ENCODE results near the gene ANKRD9. TPM values are rescaled to one million over a fixed set of nuclear protein-coding genes. Genes with fewer than 3 reads are reported as not detected.

Gene ANKRD9
- polyA plus RNA-seq, 12 donors, result 4.9 to 16.0 (median 8.4) TPM; not detected in 1

DNA sequence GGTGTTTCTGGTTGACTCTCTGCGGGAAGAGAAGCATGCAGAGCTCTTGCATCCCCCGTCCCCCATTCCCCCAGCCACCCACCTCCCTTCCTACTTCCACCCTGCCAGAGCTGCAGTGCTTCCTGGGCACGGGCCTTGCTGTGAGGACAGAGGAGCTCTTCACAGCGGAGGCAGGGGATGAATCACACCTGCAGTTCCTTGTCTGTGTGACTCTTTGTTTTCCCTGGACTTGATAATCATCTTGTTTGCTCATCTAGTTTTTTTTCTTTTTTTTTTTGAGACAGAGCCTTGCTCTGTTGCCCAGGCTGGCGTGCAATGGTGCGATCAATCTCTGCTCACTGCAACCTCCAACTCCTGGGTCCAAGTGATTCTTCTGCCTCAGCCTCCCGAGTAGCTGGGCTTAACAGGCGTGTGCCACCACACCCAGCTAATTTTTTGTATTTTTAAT is 27.8 kb downstream of the ANKRD9 start:
- no peak for DNase-seq

DNA sequence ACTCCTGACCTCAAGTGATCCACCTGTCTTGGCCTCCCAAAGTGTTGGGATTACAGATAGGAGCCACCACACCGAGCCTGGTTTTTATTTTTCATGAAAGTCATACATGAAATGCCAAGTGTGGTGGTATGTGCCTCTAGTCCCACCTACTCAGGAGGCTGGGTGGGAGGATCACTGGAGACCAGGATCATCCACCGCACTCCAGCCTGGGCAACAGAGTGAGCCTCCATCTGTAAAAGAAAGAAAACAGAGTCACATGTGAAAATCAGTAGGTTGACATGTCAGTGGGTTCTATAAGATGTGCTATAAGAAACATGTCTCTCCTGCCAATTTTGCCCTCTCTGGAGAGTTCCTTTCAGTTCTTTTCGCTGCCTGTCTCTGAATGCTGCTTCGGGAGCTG is 28.2 kb downstream of the ANKRD9 start:
- DNase-seq, result no peak

DNA sequence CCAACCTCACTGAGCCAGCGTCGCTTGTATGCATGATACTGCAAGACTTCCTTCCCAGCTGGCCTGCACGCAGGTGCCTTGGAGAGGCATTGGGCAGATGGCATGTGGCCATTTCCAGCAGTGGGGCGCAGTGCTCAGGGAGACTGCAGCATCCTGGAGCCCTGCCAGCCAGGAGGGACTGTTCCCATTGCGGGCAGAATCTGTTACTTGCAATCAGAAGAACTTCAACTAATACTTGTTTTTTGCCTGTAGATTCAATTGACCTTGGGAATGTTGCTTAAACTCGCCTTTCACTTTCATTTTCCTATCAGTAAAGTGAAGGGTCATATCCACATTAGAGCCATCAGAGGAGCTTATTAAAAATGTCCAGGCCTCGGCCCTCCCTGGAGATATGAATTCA is 29.8 kb downstream of the ANKRD9 start:
- no peak for DNase-seq

DNA sequence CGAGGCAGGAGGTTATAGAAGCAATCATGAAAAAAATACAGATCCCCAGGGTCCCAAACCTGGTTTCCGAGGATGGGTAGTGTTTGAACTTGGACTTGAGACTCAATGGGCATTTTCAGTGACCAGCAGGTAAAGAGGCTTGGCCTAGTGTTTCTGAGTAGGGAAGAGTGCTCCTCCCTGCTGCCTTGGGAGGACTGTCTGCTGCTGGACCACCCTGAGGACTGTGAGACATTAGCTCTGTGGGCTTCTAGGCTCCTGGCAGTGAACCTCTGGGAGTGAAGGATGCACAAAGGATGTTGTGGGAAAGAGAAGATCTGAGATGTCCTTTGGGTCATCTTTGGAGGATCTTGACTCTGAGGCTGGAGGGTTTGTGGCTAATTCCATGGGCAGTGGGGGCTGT is 30.5 kb downstream of the ANKRD9 start:
- DNase-seq, result no peak

DNA sequence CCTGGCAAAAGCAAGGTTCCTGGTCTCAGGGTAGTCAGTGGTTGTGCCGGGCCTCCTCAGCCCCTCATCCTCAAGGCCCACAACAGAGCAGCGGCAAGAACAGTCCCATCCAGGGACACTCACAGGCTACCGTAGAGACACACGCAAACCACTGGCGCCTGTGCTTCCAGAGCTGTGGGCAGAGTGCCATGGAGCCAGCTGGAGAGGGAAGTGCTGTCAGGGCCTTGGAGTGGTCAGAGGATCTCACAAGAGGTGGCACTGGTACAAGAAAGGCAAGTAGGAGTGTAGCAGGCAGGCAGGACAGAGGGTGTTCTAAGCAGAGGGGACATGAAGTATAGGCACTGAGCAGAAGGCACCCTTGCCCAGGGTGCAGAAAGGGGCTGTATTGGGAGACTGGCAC is 34.6 kb downstream of the ANKRD9 start:
- peak; percentile 37 for DNase-seq

DNA sequence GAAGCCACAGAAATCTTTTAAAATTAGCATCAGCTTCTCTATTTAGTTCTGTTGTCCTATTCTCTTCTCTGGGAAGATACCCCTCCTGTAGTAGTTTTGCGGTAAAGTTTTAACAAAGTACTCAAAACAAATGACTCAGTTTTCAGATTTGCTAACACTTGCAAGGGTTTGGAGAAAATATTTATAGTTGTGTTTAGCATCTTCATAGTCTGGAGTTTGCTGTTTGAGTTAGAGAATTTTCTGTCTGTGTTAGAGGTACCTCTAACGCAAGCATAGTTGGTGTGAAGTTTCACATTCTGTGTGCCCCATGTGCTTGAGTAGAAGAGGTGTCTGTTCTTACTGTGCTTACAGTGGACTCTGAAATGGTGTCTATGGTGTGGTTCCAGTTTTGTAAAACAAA is 36.0 kb downstream of the ANKRD9 start:
- DNase-seq, result no peak

DNA sequence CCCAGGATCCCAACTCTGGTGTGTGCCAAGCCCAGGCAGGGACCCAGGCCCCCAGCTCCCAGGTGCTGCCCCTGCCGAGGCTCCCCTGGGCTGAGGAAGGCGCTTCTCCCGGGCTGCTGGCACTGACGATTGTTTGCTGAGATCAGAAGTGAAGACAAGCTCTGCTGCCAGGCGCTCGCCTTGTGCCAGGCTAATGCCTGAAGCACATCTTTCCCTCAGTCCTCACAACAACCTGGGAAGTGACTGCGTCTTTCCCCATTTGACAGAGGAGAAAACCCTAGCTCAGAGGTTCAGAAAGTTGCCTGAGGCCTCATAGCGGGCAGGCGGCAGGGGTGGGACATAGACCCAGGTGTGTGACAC is 36.8 kb downstream of the ANKRD9 start:
- DNase-seq, result no peak

DNA sequence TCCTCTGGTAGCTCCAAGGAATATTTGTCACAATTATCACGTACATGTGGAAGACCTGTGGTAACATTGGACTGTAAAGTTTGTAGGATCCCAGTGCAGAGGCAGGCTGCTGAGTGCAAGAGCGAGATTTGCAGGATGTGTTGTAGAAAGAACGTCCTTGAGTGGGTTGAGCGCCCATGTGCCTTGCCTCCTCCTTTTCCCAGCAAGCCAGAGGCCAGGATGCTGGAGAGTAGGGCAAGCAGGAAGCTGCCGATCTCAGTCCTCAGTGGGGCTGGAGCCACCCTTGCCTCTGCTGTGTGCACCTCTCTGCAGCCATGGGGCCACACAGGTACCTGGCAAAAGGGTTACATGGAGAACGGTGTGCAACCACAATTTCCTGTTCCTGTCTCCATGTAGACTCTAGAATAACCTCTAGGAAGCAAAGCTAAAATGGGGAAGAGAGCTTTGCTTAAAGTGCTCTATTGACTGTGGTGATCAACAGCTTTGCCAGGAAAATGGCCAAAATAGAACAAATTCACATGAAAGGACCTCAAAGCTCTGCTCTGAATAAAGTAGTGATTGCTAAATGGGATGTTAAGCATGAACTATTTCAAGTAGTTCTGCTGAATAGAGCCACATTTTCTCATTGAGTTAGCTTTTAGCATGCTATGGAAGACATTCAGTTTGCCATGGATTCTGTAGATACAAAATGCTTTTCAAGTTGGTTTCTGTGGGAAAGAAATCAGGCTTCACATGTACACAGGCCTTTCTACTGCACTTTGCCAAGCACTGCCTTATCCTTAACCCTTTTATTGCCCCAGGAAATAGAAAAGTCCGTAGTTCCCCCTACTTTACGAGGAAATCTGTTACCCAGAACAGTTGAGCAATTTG is 37.4 kb downstream of the ANKRD9 start:
- no peak for DNase-seq

DNA sequence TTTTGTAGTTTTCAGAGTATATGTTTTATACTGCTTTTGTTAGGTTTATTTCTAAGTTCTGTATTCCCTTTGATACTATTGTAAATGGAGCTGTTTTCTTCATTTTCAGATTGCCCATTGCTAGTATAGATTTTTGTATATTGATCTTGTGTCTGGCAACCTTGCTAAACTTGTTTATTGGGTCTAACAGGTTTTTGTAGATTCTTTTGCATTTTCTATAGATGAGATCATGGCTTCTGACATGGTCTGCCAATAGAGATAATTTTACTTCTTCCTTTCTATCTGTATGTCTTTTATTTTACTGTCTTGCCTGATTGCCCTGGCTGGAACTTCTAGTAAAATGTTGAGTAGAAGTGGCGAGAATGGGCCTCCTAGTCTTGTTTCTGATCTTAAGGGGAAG is 40.3 kb downstream of the ANKRD9 start:
- no peak for DNase-seq

DNA sequence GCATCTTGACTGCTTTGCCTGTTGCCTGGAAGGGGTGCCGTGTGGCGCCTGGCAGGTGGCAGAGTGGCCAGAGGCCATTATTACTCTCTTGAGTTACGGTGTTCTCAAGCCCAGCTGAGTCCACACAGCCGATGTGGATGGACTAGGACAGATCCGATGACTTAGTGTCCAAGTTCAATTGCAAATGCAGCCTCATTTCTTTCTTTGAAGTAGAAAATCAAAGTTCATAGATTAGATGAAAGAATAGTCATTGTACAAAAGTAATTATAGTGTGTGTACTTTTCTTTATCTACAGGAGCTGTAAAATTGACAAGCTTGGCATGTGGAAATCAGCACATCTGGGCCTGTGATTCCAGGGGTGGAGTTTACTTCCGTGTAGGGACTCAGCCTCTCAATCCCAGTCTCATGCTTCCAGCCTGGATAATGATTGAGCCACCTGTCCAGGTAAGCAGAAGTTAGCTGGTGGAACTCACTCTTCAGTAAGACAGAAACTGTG is 44.7 kb downstream of the ANKRD9 start:
- no peak for DNase-seq

DNA sequence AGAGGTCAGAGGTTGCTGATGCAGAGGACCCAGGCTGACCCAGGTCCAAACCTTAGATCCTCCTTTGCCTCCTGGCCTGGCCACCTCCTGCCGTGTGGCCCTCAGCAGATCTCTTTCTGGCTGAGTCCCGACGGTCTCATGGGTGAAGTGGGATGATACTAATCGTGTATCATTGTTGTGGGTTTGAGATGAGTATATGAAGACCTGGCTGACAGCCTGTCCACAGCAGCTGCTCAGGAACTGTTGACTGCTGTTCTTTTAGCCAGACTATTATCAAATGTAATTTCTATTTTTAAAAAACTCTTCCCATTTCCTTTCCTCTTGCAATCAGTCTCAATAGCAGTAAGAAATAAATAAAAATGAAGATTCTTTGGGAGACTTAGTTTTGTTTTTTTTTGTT is 45.6 kb downstream of the ANKRD9 start:
- no peak for DNase-seq

DNA sequence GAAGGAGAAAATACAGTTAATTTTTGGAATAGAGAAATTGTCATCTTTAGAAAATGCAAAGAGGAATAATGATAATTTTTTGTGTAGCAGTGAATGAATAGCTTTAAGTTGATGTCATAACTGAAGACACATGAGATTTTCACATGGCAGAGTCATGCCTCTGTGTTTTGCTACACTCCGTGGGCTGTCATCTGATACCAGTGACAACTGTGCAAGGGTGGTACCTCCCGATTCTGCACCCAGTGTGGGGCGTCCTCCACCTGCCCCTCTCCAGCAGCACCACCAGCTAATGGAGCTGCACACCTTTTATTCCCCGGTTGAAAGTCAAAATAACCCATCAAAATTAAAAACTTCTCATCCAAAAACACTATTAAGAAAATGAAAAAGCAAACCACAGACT is 47.2 kb downstream of the ANKRD9 start:
- DNase-seq, result no peak

DNA sequence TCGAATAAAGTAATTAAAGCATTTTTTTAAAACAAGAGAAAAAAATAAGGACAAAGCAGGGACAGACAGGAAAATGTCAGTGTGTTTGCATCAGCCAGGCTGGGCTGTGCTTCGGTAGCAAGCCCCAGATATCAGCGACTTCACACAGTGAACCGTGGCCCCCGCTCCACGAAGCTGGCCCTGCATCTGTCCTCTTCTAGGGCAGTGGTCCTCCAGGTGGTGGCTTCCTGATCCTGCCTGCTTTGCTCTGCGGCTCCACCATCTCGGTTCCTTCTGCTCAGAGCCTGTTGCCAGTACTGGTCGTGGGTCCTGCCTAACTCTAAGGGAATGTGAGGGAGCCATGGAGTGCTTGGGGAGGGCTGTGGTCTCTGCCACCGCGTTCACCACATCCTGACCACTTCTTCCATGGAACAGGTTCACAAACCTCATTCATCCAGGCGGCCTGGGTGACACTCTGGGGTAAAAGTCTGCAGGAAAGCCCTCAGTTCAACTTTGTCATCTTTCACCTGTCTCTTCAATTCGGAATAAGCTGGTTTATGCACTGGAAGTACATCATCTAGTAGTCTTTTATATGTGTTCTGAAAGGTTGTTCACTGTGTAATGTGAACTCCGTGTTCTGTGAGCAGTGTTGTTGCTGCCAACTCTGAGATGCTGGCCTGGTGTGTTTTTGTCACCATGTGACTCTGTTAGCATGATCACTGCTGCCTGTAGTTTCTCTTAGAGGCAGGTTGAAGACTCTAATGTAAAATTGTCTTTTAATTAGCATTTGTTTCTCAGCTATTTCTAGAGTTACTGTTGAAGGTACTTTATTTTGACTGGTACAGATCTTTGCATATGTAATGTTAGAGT is 47.9 kb downstream of the ANKRD9 start:
- DNase-seq, result no peak

DNA sequence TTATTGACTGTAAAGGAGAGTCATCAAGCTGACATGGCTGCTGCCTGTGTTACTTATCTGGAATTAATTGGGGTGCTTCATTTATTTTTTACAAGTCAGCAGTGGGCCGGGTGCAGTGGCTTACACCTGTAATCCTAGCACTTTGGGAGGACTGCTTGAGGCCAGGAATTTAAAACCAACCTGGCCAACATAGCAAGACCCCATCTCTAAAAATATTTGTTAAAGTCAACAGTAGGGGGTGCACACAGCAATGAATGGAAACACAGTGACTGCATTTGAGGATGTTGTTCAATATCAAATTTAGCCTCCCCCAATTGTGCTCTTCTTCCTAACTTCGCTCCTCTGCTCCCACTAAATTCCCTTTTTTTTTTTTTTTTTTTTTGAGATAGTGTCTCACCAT is 52.1 kb downstream of the ANKRD9 start:
- DNase-seq, result no peak

DNA sequence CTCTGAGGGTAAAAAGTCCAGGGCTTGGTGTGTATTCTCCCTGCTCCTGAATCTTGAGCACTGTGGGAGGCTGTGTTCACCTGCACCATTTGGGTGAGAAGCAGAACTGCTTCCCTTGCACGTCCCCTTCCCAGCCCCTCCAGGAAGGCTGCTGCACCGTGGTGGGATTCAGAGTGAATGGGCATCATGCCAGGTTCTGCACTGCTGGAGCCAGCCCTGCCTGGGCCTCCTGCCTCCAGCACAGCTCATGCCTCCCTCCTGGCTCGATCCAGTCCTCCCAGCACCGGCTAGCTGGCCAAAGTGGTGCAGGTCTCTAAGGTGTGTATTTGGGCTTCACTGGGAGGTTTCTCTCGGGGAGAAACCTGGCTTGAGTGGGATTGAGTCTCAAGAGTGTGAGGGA is 54.9 kb downstream of the ANKRD9 start:
- DNase-seq, result no peak

DNA sequence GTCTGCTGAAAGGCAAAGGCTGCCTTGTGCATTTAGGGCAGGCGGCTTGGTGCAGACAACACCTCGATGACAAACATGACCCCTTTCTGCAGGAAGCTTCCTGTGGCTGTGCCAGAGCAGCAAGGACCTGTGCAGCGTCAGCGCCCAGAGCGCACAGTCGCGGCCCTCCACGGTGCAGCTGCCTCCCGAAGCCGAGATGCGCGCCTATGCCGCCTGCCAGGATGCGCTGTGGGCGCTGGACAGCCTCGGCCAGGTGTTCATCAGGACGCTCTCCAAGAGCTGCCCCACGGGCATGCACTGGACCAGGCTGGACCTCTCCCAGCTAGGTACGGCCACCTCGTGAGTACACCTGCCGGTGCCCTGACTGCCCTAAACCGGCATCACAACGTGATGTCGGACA is 57.3 kb downstream of the ANKRD9 start:
- DNase-seq, result no peak

Other genes with a start within 250 kb of the ANKRD9 start
- 10 to 100 TPM in 4 of 12 donors, 1 to 10 TPM in 7, not detected in 1; 6.7 to 21.7 (median 8.1) TPM for gene MOK, start 204.6 kb downstream of the ANKRD9 start, polyA plus RNA-seq (ENCODE audit: insufficient read length in 12 of 12)
- gene ZNF839, start 190.0 kb downstream of the ANKRD9 start, polyA plus RNA-seq (ENCODE audit: insufficient read length in 12 of 12), result 10 to 100 TPM in 8 of 12 donors, 1 to 10 TPM in 3, not detected in 1; 8.2 to 21.5 (median 11.9) TPM
- 10 to 100 TPM in 11 of 12 donors, not detected in 1; 26.6 to 57.1 (median 31.5) TPM for gene CINP, start 146.9 kb downstream of the ANKRD9 start, polyA plus RNA-seq (ENCODE audit: insufficient read length in 12 of 12)
- 10 to 100 TPM in 10 of 12 donors, 1 to 10 TPM in 1, not detected in 1; 9.3 to 15.4 (median 13.3) TPM for gene TECPR2, start 146.8 kb downstream of the ANKRD9 start, polyA plus RNA-seq (ENCODE audit: insufficient read length in 12 of 12)
- 10 to 100 TPM in 11 of 12 donors, not detected in 1; 24.0 to 57.7 (median 32.5) TPM for gene RCOR1, start 82.9 kb upstream of the ANKRD9 start, polyA plus RNA-seq (ENCODE audit: insufficient read length in 12 of 12)